Frontal cortex (tissue), 4 donors: ENCODE measurements around the gene TXNRD2. TPM values are rescaled to one million over a fixed set of nuclear protein-coding genes. Genes with fewer than 3 reads are reported as not detected.
"Not testable (repeated sequence)": the region's sequence is repeated elsewhere in the genome, so short reads cannot be mapped to it uniquely, and the experiment has no call there.

ENCODE experiments used
- DNase-seq, 2 donors: peaks; one replicate each; pipeline ENCODE4 v3.0.0; 2012; ENCODE audit warnings: low spot score in 2 of 2
- FAIRE-seq: peaks from 2 replicates; lab custom pipeline; 2012; peaks lifted over from hg19 to GRCh38; lab: Jason Lieb, UNC
- total RNA-seq: library from RNA; depleted of rRNA; stranded (reverse); fragments of >200 nt; gene quantifications from one replicate; pipeline ENCODE4 v1.2.3, GENCODE V29; 2014
- donor health status: control.
- donor health status: control.
- donor health status: control.

TXNRD2 gene
- total RNA-seq, 1 donor from 2014 or later: 15.5 TPM

DNA sequence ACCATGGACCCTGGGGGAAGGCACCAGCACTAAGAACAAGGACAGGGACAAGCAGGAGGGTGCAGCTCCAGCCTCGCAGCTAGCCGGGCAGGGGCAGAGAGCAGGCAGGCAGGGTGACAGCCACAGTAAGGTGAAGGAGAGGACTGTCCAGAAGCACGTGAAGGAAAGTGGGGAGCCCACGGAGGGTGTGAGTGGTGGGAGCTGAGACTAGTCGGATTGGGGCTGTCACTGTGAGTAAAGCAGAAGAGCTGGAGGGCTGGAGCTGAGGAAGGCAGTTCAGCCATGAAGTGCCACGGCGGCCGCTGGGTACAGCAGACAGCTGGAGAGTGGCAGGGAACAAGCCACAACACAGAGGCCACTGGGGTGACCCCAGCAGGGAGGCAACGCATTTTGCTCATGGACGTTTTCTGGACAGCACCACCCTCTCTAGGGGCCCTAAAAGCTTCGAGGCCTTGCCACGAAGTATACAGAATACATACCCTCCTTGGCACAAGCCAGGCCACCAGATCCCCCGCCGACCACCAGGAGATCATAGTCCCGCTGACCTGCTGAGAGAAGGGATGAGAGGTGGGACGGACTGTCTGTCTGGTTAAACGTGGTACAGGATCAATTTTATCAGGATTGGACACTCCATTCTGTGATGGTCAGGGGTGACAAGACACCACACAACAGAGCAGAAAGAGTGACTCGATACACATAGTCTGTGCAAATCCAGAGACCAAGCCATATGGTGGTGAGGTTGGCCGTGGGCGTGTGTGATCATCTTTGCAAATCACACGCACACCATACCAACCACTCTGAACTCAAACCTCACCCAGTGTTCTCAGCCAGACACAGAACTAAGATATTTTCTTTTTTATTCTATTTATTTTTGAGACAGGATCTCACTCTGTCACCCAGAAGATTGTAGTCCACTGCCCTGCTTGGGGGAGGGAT is 10.8 kb downstream of the TXNRD2 start:
- DNase-seq (no peak), FAIRE-seq (no peak)

DNA sequence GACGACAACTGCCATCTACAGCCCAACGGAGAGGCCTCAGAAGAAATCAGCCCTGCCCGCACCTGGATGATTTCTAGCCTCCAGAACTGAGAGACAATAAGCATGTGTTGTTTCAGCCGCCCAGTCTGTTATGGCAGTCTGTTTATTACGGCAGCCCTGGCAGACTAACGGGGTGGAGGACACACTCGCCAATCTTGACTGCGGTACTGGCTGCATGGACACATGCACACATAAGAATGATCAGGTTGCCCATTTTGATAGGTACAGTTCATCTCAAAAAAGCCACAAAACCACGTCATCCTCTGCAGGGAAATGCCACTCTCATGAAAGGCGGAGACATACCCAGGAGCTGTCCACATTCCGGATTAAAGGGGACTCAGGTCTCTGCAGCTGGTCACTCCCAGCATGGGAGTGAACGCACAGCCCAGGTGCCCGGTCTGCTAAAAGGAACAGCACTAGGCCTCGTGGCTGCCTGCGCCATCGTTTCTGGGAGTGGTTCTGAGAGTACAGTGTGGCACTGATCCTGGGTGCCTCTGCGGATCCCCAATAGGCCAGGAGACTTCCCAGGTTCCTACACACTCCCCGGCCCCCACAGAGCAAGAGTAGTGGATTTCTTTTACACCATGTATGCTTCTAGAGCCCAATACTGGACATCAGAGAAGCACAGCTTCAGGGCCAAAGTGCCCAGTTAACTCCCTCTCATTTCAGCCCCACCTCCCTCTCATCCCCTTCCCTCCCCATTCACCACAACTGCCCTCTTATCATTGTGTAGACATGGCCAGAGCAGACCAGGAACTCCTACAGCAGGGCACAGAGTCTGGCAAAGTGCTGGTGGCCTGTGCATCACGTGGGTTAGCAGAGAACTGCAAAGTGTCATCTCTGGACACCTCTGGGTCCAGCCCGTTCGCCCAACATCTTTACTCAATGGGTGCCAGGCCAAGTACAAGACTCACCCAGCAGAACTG is 11.8 kb downstream of the TXNRD2 start:
- FAIRE-seq (no peak), DNase-seq (no peak)

GRCh38 chr22:19928207-19928606 is 13.4 kb downstream of the TXNRD2 start:
- no peak for FAIRE-seq
- DNase-seq: no peak

DNA sequence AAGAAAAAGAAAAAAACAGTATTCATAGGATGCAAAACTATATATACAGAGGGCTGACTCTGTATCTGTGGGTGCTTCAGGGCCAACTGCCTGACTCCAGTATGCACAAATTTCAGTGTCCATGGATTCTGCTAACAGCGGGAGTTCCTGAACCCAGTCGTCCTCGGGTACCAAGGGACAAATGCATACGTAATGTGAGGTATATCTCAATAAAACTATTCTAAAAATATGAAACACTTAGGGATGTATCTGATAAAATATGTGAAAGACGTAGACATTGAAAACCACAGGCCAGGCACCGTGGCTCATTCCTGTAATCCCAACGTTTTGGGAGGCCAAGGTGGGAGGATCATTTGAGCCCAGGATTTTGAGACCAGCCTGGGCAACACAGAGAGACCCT is 13.9 kb downstream of the TXNRD2 start:
- FAIRE-seq (no peak), DNase-seq (no peak)

GRCh38 chr22:19926028-19926427 is 15.6 kb downstream of the TXNRD2 start:
- not testable (repeated sequence) for FAIRE-seq, DNase-seq

GRCh38 chr22:19923914-19924513 is 17.6 kb downstream of the TXNRD2 start:
- DNase-seq (no peak), FAIRE-seq (no peak)

DNA sequence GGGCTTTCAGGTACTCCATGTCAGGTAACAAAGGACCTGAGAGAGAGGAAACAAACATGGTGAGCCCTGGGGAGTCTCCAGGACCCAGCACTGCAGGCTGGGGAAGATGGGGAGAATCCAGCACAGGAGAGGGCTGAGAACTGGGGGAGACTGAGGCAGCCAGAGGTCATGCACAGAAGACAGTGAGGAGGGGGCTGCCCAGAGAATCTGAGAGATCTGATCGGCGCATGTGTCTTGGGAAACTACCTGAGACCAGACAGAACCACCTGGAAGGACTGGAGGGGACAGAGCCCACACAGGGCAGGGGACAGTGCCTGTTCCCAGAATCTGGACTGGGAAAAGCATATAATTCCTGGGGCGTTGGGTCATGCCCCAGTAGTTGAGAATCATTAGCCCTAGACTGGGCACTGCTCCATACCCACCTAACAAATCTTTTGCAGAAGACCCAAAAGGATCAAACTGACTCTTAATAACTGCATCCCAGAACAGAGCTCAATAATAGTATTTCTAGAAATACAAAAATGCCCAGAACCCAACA is 20.0 kb downstream of the TXNRD2 start:
- no peak for DNase-seq
- FAIRE-seq: no peak

DNA sequence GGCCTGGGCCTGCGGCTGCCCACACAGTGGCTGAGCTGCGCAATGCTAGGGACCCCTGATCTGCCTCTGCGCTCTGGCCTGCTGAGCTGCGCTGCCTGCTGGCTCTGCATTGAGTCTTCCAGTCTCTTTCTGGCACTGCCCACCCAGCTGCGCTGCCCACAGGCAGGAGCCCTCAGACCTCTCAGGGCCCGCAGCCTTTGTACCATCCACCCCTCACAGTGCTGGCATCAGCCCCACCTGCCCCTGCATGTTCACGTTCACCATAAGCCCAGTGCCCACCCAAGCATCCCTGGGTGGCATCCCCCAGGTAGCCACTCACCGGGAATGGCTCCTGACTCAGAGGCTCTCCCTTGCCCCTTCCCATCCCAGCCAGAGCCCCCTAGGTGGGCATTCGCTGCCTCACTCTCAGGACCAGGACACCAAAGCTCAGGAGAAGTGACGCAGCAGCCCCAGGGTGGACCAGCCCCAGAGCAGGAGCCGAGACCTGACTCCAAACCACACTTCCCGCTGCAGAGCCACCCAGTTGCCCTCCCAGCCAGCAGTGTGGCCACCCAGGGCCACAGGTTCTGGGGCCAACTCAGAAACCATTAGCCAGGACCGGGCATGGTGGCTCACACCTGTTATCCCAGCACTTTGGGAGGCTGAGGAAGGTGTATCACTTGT is 21.8 kb downstream of the TXNRD2 start:
- DNase-seq (no peak), FAIRE-seq (no peak)

DNA sequence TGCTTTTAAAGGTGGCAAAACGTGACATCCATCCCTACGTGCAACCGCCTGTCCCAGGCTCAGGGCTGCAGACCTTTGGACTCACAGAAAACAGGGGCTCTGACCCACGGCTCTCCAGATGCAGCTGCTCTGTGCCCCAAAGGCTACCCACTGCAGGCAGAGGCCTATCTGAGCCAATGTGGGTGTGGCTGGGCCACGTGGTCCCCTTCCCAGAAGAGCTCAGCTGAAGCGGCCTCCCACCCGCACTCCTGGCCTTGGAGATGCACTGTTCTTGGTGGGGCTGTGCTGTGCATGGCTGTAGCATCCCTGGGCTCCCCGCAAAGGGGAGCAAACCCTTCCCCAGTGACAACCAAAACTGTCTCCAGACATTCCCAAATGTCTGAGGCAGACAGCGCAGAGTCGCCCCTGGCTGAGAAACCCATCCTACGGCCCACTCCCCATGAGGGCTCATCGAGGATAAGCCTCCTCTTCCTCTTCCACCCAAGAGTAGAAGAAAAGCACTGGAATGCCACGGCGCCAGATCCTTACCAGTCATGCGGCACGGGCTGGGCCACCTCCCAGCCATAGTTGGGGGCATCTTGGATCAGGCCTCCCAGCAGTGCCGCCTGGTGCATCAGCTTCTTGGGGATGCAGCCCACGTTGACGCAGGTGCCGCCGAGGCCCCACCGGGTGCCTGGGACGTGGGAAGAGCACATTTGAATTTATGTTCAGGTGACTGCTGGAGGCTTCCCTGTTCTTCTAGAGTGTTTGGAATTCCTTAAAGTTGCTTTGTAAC is 23.1 kb downstream of the TXNRD2 start:
- no peak for DNase-seq
- FAIRE-seq: no peak

- FAIRE-seq (no peak), DNase-seq (no peak)
Measured at GRCh38 chr22:19917389-19918138, 24.1 kb downstream of the TXNRD2 start.

- no peak for FAIRE-seq
- DNase-seq: no peak
Measured at GRCh38 chr22:19916941-19917340, 24.7 kb downstream of the TXNRD2 start.

DNA sequence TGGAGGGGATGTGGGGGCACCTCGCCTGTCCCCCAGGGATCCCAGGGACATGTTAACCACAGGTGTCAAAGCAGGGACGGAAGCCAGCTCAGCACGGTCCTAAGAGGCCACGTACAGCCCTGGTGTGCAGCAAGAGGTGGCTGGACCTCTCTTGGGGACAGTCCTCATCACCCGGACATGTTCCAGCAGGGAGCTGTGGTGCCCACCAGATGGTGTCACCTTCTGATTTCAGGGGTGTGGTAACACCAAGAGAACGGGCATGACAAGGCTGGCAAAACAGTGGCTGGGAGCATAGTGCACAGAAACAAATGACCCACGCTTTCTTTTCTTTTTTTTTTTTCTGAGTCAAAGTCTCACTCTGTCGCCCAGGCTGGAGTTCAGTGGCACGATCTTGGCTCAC is 25.6 kb downstream of the TXNRD2 start:
- DNase-seq: no peak
- no peak for FAIRE-seq

- FAIRE-seq (no peak), DNase-seq (no peak)
Measured at GRCh38 chr22:19915287-19915954, 26.2 kb downstream of the TXNRD2 start.

DNA sequence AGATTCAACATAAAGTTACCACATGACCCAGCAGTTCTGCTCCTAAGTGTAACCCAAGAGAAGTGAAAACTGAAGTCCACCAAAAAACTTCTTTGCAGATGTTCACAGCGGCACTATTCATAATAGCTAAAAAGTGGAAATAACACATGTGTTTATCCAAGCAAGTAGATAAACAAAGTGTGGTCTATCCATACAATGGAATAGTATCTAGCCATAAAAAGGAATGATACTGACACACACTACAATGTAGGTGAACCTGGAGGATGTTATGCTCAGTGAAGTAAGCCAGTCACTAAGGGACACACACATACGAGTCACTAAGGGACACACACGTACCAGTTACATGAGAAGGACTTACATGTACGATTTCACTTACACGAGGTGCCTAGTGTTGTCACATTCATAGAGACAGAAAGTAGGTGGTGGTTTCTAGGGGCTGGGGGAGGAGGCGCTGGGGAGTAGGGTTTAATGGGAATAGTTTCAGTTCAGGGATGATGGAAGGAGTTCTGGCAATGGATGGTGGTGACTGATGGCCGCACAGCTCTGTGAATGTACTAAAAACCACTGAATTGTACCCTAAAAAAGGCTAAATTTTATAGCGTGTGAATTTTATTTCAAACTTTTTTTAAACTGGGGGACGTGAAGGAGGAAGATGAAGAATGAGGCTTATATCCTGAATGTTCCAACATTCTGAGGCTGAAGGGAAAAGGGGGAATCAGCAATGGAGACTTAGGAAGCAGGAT is 27.2 kb downstream of the TXNRD2 start:
- FAIRE-seq (no peak), DNase-seq (no peak)

- DNase-seq: no peak
- no peak for FAIRE-seq
Measured at GRCh38 chr22:19913337-19913936, 28.2 kb downstream of the TXNRD2 start.

DNA sequence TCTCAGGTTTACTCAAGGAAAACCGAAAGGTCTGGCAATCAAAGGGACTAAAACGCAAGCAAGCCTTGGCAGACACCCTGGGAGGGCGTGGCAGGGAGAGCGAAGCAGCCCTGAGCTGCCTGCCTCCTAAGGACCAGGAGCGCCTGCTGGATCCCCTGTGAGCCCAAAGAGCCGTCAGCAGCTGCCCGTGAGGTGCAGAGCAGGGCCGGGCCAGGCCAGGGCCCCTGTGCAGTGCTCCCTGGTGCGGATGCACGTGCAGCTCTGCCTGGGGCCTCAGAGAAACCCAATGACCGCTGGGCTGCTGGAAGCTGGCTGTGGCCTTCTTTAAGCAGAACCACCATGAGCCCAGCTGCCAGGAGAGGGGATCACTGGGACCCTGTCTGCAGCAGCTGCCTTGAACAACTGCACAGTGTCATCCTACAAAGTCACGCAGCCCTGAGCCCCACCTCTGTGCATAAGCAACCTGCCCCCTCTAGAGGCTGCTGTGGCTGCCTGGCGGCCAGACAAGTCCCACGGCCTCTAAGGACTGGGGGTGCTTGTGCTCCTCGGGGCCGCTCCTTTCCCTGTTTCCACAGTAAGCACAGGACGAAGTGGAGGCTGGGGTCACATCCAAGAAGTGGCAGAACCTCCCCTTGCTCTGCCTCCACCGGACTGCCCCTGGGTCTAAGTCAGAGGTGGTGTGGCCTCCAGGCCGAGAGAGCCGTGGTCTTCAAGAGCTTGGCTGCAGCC is 29.2 kb downstream of the TXNRD2 start:
- no peak for DNase-seq
- FAIRE-seq: no peak
